GM13976 (cell line): Measurements from ENCODE around the gene WFIKKN1.

ENCODE experiments used
- DNase-seq: peaks from one replicate; pipeline ENCODE4 v3.0.0; 2012; ENCODE audit warnings: low spot score
- CTCF ChIP-seq: IDR thresholded peaks from 2 replicates; pipeline ENCODE4 v1.5.1; 2012; ENCODE audit warnings: borderline replicate concordance, mild to moderate bottlenecking; ENCODE audit not compliant: insufficient read depth; ENCODE audit errors: extremely low read depth, missing control alignments, control extremely low read depth
- in situ Hi-C: fragments of 300-500 bp; cut with MboI; formaldehyde crosslinking; loops from one replicate; pipeline ENCODE4 v1.12.0; 2022; ENCODE audit warnings: low sequenced_read_pairs, mixed read lengths, inconsistent platforms; ENCODE audit not compliant: unreplicated experiment

WFIKKN1 gene

DNA sequence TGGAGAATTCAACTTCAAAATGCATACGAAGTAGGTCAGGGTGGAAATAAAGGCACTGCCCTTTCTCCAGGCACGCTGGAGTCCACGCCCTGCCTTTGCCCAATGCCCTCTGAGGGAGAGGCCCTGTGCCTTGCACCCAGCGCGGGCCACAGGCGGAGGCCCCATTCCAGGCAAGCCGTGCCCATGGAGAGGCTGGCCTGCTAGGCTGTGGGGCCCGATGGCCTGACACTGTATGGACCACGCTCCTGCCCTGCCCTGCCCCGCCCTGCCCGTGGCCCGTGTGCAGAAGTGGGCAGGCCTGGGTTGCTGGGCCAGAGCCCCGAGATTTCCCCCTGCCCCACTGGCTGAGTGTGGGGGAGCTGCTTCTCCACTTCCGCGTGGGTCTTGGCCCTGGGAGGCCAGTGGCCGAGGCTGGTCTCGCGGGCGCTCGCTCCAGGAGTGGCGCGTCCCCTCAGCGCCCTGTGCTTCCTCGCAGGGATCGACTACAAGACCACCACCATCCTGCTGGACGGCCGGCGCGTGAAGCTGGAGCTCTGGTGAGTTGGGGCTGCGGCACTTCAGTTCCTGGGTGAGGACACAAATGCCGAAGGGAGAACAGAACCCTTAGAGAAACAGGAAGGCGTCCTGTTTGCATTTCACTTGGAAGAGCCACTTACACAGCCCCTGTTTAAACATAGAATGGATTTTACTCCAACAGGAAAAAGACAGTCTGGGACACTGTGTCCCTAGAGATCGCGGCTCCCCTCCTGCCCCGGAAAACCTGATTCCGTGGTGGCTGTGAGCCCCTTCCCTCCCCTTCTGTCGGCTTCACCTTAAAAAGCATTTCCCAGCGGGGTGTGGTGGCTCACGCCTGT lies 13.8 kb upstream of the WFIKKN1 start:
- in situ Hi-C loops = no loop called here
- no peak for DNase-seq
- TF ChIP-seq CTCF = no peak

- in situ Hi-C loops = no loop called here
- no peak for TF ChIP-seq CTCF
- no peak for DNase-seq
Measured at GRCh38 chr16:617855-618254, 12.9 kb upstream of the WFIKKN1 start.

- in situ Hi-C loops = no loop called here
- TF ChIP-seq CTCF = no peak
- no peak for DNase-seq
Measured at GRCh38 chr16:619476-620100, 11.2 kb upstream of the WFIKKN1 start.

DNA sequence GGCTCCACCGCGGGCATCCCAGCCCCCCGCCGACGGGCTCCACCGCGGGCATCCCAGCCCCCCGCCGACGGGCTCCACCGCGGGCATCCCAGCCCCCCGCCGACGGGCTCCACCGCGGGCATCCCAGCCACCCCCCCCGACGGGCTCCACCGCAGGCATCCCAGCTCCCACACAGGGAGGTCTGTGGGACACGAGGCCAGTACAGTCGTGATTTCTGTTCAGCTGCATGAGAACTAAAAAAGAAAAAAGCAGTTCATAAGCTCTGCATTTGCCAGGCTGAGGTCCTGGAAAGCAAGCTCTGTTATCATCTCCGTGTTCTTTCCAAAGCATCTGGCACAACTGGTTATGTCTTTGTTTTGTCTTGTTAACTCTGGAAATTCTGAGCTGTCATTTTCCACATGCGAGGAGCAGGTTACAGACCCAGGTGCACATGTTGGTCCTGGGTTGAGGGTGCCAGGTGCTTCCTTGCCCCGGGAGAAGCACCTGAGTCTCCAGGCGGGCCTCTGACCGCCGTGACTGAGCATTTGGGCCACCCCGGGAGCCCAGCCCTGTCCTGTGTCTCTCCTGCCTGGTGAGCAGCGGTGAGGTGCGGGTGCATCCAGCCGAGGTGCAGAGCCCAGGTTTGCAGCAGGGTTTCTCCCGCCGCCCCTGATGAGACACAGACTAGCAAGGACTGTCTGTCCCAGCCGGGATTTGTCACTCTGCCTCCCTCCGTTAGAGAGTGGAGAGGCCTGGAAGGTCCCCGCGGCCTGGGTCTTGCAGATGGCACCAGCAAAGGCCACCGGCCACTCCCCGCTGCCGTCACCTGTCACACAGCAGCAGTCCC lies 9.9 kb upstream of the WFIKKN1 start:
- no peak for DNase-seq
- no peak for TF ChIP-seq CTCF
- in situ Hi-C loops = no loop called here

DNA sequence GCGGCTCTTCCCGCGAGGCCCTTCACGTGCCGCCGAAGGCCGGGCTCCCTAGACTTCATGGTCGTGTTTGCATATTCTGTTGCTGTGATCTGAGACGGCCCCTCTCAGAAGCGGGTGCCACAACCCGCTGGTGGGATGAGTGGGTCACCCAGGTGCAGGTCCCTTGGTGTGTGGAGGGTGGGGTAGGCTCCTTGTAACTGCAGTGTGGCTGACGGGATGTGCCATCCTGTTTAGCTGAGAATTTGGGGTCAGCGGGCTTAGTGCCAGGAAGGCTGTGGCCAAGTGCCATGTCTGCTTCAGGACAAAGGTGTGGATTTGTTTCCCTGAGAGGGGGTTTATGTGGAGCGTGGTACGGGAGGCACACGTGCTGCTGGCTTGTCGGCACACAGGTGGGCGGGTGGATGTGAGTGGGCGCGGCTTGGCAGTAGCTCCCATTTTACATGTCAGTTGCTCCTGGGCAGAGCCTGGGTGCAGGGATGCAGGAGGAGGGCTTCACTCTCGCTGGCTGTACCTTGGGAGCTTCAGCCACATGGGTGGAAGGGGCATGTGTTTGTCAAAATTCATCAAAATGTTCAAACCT lies 9.2 kb upstream of the WFIKKN1 start:
- no peak for TF ChIP-seq CTCF
- no peak for DNase-seq
- in situ Hi-C loops = no loop called here

GRCh38 chr16:622920-623280 lies 7.9 kb upstream of the WFIKKN1 start:
- TF ChIP-seq CTCF = no peak
- in situ Hi-C loops = no loop called here
- no peak for DNase-seq
